ENCODE results near the gene ERP27. TPM values are rescaled to one million over a fixed set of nuclear protein-coding genes. Genes with fewer than 3 reads are reported as not detected.

The ERP27 gene
- total RNA-seq, 1 donor from 2014 or later, result 9.7 TPM

DNA sequence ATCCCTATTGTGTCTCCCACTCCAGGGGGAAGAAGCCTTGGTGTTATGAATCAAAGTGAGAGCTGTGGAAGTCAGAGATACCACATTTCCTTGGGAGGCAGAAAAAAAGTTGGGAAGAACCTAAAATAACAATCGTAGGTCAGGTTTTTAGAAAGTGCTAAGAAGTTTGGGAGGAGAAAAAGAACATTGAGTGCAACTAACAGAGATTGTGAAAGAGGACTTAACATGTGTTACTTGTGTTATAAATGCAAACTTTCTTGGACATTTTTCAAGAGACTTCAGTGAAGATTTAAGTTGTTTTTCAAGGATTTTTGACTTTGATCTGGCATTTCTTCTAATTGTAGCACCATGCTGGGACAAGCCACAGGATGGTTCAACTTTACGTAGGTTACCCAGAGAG lies 7.8 kb upstream of the ERP27 start:
- intact Hi-C loops (cut with DNase I), result no loop called here

DNA sequence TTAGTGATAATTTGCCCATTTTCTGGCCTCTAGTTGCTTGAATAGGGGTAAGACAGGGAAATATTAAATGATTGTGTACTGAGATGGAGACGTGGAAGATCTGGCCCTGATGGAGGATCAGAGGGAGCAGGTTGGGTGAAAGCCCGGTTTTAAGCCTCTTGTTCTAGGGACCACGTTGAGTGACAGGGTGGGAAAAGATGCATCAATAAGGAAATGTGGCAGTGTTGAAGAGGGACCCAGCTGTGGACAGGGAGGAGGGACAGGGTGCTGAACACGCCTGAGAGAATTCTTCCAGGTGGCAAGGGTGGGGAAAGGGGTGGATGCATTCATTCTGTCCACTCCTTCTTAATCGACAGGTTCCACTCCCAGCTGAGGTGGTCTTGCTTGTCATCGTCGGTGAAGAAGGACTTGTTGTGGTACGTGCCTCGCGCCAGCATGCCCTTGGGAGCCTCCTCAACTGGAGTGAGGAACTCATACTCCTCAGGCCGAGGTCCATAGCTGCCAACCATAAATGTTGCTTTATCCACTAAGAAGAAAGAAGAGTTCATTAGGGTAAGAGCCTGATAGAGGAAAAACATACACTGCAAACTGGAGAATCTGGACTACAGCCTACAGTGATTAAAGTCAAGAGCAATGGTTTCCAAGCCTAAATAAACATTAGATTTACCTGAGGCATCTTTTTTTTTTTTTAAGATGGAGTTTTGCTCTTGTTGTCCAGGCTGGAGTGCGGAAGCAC lies 4.0 kb upstream of the ERP27 start:
- H3K27me3 ChIP-seq, result no peaks in the 10 kb centered on the region
- peaks cover 15% of the 10 kb centered on the region for H3K4me1 ChIP-seq
- no peak for DNase-seq
- H3K4me3 ChIP-seq, result no peak overlapping the region
- intact Hi-C loops (cut with DNase I), result no loop called here
- peak; percentile 33 for ATAC-seq
- peaks cover 56% of the 10 kb centered on the region for H3K36me3 ChIP-seq
- no peak overlapping the region for H3K27ac ChIP-seq
- H3K9me3 ChIP-seq, result no peaks in the 10 kb centered on the region
- TF ChIP-seq, protein P1, sequence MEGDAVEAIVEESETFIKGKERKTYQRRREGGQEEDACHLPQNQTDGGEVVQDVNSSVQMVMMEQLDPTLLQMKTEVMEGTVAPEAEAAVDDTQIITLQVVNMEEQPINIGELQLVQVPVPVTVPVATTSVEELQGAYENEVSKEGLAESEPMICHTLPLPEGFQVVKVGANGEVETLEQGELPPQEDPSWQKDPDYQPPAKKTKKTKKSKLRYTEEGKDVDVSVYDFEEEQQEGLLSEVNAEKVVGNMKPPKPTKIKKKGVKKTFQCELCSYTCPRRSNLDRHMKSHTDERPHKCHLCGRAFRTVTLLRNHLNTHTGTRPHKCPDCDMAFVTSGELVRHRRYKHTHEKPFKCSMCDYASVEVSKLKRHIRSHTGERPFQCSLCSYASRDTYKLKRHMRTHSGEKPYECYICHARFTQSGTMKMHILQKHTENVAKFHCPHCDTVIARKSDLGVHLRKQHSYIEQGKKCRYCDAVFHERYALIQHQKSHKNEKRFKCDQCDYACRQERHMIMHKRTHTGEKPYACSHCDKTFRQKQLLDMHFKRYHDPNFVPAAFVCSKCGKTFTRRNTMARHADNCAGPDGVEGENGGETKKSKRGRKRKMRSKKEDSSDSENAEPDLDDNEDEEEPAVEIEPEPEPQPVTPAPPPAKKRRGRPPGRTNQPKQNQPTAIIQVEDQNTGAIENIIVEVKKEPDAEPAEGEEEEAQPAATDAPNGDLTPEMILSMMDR (IDR thresholded peaks at IDR 0.05), result no peak

More for the DNA sequence above, 7.8 kb upstream of the ERP27 start:
- Histone ChIP-seq H3K27me3 (no peaks in the 10 kb centered on the region), H3K36me3 (peaks cover 79% of the 10 kb centered on the region), H3K4me1 (peaks cover 52% of the 10 kb centered on the region), H3K9me3 (no peaks in the 10 kb centered on the region), H3K4me3 (no peak overlapping the region), H3K27ac (peak overlapping the region; percentile 2)
- ATAC-seq, result no peak
- TF ChIP-seq, protein P1 (IDR thresholded peaks at IDR 0.05), result no peak
- no peak for DNase-seq

DNA sequence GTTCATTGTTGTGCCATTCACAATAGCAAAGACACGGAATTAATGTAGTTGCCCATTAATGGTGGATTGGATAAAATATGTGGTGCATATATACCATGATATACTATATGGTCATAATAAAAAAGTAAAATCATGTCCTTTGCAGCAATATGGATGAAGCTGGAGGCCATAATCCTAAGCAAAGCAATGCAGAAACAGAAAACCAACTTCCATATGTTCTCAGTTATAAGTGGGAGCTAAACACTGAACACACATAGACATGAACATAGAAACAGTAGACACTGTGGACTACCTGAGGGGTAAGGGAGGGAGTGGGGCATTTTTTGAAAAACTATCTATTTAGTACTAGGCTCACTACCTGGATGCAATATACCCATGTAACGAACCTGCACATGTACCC lies 3.0 kb upstream of the ERP27 start:
- DNase-seq, result no peak
- no peaks in the 10 kb centered on the region for H3K27me3 ChIP-seq
- intact Hi-C loops (cut with DNase I), result no loop called here

DNA sequence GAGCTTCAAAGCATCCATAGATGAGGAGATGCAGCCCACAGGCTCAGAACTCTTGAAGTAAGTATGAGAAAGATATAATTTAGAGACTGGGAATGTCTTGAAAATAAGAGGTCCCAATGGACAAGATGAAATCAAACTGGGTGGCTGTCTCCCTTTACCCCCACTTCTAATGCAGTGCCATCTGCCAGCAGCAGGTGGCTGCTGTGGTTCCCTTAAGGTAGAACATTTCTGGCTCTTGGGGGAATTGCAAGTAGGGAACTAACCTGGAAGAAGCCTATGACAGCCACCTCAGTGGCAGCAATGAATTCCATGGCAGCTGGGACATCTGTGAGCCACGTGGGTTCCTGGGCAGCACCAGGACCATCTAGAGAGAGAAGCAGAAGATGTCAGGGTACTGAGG lies 648 bp downstream of the ERP27 start:
- intact Hi-C loops (cut with DNase I), result no loop called here
- peak; percentile 26 for ATAC-seq
- H3K9me3 ChIP-seq, result no peaks in the 10 kb centered on the region
- H3K4me3 ChIP-seq, result no peak overlapping the region
- no peak for DNase-seq
- no peak overlapping the region for H3K27ac ChIP-seq
- H3K27me3 ChIP-seq, result no peaks in the 10 kb centered on the region
- peaks cover 18% of the 10 kb centered on the region for H3K36me3 ChIP-seq
- TF ChIP-seq, protein P1 (IDR thresholded peaks at IDR 0.05), result no peak
- no peaks in the 10 kb centered on the region for H3K4me1 ChIP-seq

More for the DNA sequence above, 3.0 kb upstream of the ERP27 start:
- ATAC-seq, result no peak
- Histone ChIP-seq H3K36me3 (peaks cover 46% of the 10 kb centered on the region), H3K4me3 (no peak overlapping the region), H3K27ac (no peak overlapping the region), H3K4me1 (peaks cover 7% of the 10 kb centered on the region), H3K9me3 (no peaks in the 10 kb centered on the region)
- TF ChIP-seq, protein P1 (IDR thresholded peaks at IDR 0.05), result no peak

DNA sequence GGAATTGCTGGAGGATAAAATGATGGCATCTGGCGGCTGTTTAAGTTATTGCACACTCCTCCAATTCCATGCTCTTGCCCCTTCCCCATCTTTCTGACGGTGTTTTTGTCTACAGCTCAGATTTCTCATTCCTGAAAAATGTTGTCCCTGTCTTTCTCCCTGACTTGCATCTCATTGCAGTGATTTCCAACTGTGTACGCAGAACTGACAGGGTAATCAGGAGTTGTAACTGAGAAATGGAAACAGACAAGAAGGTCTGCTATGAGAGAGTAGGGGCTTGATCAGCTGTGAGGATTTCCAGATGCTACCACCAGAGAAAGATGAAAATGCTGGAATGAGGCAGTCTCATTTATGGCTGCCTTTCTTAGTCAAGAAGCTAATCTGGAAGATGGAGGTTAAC lies 1.3 kb downstream of the ERP27 start:
- intact Hi-C loops (cut with DNase I), result no loop called here
- no peaks in the 10 kb centered on the region for H3K9me3 ChIP-seq
- no peaks in the 10 kb centered on the region for H3K27me3 ChIP-seq
- H3K4me3 ChIP-seq, result no peak overlapping the region
- H3K36me3 ChIP-seq, result peaks cover 11% of the 10 kb centered on the region
- H3K27ac ChIP-seq, result no peak overlapping the region
- DNase-seq, result no peak
- TF ChIP-seq, protein P1 (IDR thresholded peaks at IDR 0.05), result no peak
- ATAC-seq, result no peak
- no peaks in the 10 kb centered on the region for H3K4me1 ChIP-seq
